ENCODE data around the gene DIDO1.
A peak's percentile ranks its signal among the peaks of the same experiment; 100 is the strongest.
"Not testable (repeated sequence)": the region's sequence is repeated elsewhere in the genome, so short reads cannot be mapped to it uniquely, and the experiment has no call there.

DIDO1 gene

DNA sequence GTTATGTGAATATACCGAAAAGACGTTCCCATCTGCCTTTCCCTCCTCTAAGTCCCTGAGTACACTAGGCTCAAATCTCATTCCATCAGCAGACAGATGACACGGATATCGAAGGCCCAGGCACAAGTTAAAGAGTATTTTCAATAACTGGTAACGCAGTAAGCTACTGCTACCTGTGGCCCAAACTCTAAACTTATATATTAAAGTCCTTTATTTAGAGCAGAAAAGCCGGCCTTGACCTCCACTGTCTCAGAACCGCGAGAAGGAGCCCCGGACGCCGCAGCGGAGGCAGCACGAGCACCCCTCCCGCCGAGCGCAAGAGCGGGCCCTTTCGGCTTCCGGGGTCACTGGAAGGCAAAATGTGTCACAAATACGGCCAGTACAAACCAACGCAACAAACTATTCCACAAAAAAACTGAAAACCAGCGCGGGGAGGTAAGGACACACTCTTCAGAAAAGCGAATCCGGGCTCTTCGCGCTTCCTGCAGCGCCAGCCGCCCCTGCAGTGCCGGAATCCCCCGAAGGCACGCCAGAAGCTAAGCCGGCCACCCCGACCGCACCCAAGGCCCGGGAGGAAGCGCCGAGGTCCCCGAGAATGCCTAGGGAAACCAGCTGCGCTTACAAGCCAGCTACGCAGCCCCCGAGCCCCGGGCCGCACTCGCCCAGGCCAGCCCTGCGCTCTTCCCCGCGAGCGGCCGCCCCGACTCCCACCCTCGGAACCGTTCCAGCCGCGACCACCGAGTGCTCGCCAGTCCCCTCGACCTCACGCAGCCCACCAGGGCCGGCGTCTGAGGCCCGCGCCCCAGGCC, 681 bp downstream of the DIDO1 start:
- no peak for DNase-seq

DNA sequence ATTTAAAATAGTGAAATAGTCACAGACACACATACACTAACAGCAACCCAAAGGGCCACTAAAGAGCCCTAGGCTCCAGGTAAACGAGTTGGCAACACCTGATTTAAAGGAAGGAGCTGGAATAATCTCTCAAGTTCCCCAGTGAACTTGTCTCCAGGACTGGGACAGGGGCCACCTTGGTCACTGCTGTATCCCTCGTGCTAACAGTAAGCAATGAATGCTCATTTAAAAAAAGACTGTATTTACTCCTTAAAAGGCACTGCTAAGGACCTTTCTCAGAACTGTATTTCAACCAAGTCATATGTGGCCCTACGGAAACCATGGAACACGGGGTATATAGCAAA, 1.3 kb downstream of the DIDO1 start:
- no peak for DNase-seq

DNA sequence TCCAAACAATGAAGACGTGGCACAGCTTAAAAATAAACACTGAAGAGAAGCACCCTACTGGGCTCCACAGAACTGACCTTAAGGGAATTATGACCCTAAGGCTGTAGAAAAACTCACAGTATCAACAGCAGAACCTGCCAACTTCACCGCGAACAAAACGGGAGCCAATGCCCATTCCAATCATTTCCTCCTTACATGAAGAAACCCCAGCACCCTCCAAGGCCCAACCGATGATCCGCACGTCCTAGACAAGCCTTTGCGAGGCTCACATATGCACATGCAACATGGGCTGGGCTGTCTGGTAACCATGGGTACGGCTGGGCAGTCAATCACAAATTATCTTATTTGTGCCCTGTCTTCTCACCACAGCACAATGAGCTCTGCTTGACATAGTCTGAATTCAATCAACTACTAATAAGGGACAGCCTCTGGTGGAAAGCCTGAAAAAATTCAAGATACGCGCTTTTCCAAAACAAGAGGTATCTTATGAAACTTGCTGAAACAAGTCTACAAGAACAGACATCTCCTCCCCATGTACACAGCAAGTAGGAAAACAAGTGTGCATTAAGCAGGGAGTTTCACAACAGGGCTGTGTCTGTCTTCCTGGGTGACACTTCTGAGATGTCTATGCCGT, 1.7 kb downstream of the DIDO1 start:
- DNase-seq = no peak

DNA sequence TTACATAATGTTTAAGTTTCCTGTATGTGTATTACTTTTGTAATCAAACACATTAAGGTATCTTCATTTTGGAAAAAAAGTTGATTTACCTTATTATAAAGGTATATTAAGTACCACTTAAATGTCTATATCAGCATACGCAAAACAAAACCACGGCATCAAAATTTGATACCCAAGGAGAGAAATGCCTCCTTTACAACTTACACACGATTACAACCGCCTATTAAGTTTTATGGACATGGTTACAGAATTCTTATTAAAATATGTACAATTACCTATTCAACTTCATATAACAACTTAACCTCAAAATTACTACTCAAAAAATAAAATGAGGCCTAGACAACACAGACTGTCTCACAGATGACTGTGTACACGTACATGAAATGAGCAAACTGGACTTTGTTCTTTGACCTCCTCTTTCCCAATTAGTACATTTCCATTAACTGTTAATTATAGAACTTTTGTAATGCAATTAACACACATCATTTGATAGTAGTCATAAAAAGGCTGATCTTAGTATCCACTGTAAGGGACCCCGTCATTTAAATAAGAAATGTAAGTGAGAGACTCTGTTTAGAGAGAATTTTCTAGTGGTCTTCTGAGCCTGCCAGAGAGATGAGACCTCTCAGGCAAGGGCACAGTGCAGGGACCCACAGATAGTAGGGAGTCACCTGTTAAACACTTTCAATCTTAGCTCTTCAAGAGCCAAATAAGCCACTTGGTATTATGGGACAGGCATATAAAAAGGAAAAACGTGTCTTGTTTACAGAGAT, 2.5 kb downstream of the DIDO1 start:
- DNase-seq = no peak

DNA sequence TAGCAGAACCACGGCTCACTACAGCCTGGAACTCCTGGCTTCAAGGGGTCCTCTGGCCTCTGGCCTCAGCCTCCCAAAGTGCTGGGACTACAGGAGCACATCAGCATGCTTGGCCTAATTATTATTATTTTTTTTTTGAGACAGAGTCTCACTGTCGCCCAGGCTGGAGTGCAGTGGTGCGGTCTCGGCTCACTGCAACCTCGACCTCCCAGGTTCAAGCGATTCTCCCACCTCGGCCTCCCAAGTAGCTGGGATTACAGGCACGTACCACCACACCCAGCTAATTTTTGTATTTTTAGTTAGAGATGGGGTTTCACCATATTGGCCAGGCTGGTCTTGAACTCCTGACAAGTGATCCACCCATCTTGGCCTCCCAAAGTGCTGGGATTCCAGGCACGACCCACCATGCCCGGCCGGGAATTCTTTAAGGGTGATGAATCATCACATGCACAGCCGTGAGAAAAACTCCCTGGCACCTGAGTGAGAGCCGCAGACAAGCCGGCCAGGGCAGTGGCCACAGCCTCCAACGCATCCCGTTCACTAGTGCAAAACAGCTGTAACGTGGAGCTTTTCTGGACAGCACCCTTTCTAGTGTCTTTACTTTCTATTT, 3.1 kb downstream of the DIDO1 start:
- DNase-seq = not testable (repeated sequence)

DNA sequence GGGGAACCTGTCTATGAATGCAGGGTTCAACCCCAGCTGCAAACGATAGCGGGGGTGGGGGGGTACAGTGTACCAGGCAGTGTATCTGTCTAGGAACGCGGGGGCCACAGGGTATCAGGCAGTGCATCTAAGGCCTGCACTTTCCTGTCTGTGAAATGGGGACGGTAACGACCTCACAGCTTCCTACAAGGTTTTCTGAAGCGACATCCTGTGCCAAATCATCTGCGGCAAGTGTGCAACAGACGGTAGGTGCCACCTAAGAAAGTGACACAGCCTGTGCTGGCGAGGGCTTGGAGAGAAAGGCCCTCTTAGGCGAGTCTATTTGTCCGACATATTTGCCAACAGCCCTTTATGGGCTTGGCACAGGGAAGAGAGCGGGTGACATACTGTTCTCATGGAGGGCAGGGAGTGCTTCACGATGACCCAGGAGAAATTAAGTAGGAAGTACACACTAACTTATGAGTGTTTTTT, 3.8 kb downstream of the DIDO1 start:
- no peak for DNase-seq

DNA sequence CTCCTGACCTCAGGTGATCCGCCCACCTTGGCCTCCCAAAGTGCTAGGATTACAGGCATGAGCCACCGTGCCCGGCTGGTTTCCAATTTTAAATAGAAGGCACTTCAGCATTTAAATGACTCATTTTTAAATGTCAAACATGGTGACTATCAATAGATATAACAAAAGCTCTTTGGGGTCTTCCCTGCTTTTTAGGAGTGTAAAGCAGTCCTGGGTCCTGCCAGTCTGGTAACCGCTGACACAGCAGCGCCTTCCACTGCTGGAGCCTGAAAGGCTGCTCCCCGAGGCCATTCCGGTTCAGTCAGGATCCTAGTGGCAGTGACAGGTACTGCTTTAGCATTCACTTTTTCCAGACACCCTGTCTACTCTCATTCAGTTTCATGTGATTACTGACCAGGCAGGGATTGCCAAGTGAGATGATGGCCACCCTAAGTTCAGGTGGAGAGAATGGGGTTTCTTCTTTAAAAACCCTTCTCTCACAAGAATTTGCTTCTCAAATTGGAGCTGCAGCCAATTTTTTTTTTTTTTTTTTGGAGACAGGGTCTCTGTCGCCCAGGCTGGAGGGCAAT, 5.1 kb downstream of the DIDO1 start:
- DNase-seq = peak in 1 of 4 experiments; percentile 15

DNA sequence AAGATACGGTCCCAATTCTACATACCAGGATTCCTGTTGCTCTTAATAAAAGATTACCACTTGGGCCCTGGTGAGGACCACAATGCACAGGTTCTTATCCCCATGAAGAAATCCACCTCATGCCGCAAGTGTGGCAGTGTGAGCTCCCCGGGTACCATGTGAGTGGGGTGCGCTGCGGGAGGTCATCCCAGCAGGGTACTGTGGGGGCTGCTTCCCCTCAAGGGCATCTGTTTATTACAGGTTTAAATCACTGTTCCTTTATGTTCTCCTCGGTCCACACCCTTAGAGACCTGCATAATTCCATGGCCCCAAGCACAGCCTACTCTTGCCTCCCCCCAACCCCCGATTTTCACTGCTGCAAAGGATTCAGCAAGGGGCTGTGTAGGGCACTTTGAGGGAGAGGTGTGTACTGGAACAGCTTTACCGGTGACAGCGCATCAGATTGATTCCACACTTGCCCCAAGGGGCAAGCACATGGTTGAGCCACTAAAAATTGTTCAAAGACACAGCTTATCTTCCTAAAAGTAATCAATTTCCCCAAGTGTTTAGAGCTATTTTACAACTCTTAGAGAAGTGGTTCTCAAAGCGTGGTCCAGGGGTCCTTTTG, 6.2 kb downstream of the DIDO1 start:
- DNase-seq = no peak

DNA sequence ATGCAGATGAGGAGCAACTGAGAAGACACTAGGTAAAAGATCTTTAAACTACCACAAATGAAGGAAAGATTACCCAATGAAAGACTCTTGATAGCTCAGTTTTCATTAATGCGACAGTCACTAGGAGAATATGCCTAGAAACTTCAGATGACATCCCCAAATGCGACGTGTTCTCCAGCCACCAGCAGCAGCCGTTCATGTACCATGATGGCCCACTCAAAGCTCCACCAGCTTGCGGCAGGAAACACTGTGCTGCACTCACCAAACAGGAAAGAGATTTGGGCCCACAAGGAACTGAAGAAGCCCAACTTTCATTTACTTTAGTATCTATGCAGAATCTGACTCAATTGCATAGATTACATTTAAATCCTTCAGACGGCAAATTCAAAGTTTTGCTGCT, 7.5 kb downstream of the DIDO1 start:
- no peak for DNase-seq

DNA sequence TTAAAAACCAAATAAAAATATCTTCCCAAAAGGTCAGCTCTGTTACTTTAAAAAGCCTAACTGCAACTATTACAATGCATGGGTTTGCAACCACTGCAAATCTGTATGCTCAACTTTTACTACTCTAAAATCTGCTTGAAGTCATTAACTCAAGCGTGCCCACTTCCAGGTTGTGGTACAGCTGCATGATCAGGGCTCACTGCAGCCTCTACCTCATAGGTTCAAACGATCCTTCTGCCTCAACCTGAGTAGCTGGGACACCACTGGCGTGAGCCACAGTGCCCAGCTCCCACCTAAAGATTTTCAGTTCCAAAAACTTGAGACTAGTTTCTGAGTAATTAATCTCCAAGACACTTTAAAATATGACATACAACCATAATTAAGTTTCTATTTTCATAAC, 8.2 kb downstream of the DIDO1 start:
- DNase-seq = no peak

DNA sequence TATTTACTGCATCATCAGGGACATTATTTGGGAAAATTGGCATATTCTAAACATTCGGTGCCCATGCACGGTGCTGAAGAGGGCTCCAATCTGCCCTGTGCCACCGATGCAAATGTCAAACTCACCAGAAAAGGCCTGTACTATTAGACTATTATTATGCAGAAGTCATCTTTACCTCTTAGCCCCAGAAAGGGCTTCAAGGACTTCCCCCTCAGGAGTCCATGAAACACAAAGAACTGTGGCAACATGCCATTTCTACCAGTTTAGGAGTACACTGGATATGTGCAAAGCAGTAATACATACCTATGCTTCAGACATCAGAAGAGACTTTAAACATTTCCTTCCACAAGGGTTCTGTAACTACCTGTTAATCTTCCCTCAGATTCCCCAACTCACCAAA, 8.6 kb downstream of the DIDO1 start:
- no peak for DNase-seq

DNA sequence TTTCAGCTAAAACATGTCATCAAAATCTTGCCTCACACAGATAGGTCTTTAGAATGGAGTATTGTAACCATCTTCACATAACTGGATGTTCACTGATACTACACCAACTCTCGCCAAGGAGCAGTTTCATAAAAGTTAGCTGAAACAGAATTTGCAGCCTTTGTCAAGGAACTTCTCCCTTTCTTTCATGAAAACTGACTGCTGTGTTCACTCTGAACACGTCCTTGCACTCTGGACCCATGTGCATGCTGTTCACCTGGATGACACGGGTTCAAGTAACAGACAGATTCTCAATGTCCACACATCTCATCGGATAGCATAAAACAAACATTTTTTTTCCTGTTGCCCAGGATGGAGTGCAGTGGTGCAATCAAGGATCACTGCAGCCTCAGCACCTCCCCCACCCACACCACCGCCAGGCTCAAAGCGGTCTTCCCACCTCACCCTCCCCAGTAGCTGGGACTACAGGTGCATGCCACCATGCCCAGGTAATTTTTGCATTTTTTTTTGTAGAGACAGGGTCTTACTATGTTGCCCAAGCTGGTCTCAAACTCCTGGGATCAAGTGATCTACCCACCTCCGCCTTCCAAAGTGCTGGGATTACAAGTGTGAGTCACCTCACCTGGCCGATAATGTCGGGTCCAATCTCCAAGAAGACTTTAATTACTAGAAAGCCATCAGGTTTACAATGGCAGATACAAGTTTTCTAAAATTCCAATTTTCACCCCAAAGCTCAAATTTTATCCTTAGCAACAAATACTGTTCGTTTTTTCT, 9.4 kb downstream of the DIDO1 start:
- no peak for DNase-seq

DNA sequence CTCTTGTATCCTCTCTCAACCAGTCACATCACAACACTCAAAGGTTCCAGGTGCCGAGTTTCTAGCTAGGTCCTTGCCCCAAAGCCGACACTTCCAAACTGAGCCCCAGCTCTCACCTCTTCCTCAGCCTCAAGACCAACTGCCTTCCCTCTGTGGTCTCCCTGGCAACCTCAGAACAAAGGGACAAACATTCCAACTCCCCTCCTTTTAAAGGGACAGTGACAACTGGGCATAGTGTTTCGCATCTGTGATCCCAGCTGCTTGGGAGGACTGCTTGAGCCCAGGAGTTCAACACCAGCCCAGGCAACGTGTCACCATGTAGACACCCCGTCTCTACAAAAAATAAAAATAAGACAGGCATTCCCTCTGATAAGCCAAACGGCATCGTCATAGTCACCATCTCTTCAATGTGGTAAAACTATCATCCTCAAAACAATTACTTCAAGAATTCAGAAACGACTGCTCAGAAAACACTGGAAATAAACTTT, 11.3 kb downstream of the DIDO1 start:
- no peak for DNase-seq

DNA sequence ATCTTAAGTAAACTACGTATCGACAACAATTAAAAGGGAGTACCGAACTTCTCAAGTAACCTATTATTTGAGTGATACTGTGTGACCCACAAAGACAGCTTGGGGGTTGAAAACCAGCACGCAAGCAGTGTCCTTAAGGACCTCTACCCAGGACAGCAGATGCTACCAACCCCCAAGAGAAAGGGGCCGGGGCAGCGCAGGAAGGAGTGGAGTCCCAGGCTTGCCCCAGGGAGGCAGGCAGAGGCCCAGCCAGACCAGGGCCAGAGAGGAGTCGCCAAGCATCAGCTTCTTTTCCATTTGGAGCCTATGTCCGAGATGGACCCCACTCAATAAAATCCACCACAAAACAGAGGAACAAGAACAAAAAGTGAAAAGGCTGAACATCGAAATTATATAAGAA, 11.9 kb downstream of the DIDO1 start:
- DNase-seq = no peak

DNA sequence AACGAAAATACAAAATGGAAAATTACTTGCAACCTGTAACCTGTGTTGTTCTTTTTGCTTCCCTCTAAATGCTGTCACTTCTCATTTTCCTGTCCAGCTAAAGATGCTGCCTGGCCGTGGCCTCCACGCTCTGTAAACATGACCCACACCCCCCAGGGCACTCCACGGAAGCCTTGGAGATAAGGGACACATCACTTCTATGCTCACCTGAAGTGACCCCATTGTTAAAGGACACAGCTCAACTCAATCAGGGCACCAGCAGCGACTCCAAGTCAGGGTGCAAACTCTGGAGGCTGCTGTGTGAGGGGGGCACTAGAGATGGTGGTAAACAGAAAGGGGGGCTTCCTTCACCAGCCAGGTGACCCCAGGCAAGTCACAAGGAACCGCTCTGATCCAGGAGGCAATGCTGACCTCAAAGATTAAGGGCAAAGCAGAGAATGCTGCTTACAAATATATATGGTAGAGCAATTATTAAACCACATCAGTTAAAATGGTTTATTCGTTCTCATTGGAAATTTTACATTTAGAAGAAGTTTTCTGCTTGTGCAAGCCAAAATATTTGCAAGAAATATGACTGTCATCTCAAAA, 13.2 kb downstream of the DIDO1 start:
- DNase-seq = no peak

DNA sequence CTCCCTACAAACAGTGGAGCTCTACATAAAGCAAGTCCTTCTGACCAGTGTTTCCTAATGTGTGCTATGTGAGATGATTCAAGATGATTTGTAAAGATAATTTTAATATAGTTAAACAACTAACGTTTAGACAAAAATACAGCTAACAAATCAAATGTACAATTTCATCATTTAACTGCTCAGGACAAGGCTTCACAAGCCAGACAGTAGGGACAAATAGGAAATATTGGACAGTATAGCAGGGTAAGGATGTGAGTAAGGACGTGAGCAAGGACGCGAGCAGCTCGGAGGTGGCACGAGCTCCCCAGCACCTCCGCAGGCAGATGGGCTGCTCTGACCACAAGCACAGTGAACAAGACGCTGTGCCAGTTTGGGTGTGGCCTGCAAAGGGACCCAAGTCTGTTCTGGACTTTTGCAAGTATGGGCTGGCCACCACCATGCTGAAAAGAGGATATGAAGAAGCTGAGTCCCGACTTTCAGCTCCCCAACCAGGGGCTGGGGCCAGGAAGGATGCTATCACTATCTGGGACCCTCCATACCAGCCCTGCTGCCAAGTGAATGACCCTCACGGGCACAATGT, 14.5 kb downstream of the DIDO1 start:
- no peak for DNase-seq

DNA sequence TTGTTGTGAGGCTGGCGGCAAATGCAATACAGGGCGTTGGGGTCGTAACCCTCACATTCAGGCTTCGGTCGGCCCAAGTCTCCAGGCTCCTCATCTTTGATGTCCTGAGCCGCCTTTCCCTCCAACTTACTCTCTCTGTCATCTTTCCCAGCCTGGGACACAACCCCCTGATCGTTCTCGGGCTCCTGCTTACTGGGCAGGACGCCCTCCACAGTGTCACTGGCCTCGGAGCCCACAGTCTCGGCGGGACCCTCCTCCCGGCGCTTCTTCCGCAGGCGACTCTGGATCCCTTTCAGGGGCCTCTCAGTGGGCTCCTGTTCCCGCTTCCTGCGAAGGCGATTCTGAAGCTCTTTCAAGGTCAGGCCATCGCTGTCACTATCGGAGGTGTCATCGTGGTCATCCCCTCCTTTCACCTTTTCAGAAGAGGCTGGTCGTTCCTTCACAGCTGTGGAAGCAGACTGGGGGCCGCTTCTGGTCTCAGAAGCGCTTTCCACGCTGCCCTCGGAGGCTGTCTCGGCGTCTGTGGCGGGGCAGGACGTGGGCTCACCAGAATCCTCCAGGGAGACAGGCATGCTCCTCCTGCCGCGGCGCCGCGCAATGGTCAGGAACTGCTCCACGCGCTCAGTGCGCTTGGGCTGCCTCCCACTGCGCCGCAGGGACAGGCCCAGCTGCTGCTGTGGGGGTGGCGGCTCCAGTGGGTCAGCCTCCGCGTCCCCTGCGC, 15.4 kb downstream of the DIDO1 start:
- no peak for DNase-seq

DNA sequence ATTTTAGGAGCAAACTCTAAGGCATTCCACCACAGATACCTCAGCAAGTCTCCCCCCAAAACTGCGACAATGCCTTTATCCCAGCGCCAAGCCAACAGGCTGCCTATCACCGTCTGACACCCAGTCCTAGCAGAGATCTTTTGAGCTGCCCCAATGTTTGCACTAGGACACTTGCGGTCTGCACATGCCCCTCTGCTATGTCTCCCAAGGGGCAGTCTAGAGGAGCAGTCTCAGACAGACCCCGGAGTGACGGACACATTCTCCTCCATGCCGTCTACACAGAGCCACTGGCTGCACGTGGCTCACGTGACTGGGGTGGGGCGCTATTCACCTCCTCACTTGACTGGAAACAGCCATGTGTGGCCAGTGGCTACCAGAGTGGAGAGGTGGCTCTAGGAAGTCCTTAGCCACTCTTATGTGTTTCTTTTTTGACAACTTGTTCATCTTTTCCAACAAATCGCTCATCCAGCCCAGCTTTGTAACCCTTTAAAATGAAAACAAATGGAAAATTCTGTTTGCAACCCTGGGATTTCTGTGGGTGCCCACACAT, 16.0 kb downstream of the DIDO1 start:
- no peak for DNase-seq

DNA sequence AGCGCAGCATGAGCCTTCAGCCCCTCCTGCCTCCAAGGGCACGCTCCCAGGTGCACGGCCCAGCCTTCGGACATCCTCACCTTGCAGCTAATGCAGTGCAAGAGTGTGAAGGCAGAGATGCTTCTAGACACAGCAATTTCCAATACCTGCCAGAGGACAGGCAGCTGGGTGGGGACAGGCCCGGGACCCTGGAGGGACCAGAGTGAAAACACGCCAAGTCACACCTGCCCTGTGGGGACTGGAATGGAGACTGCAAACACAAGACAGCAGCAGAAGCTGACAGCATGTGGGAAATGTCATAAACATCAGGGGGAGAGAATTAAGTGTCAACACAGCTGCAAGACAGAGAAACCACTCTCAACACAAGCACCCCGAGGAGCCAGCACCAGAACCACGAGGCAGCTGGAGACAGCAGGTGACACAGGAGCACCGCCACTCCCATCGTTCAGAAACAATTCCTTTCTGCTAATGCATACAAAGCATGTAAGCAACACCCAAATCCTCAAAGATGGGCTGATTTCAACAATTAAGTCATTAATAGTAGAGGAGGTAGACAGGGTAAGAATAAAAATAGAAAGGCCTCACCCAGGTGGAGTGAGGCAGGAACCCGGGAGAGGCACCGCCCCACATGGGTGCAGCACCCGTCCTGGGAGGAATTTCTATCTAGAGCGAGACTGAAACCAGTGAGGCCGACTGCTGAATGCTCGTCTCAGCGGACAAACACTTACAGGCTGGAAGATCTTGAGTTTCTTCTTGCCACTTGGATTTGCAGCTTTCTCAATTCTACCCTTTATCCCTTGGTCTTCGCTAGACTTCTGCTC, 17.1 kb downstream of the DIDO1 start:
- DNase-seq = no peak
